Measurements from ENCODE around the gene NOG.

- no peak; the same call in 1 of the 2 replicates for TF ChIP-seq CTCF (IDR thresholded peaks at IDR 0.05)
- no peak for TF ChIP-seq SIN3A (IDR thresholded peaks at IDR 0.05; ENCODE audit: borderline replicate concordance, insufficient read depth, low read depth, low read length)
- TF ChIP-seq POLR2AphosphoS5 (IDR thresholded peaks at IDR 0.05; ENCODE audit: low read depth, low read length), result no peak
- TF ChIP-seq REST (IDR thresholded peaks at IDR 0.05; ENCODE audit: insufficient read depth in 1 of 2, low read depth in 2 of 2, low read length in 1 of 2), result no peak
- TF ChIP-seq TCF7L2 (IDR thresholded peaks at IDR 0.05; ENCODE audit: low read depth, low read length), result no peak
Measured at GRCh38 chr17:56599088-56599487, 5.6 kb downstream of the NOG start.

Measured in Panc1 (cell line).